Activated CD8-positive, alpha-beta memory T cell treated with anti-CD3 and anti-CD28 coated beads, Interleukin-2, amount 50 U/mL, for 48 hours (primary cell): Measurements from ENCODE around the gene TTC22.

ENCODE experiments used
- DNase-seq: peaks from one replicate; pipeline ENCODE4 v3.0.0-alpha.2; 2020

Gene TTC22

DNA sequence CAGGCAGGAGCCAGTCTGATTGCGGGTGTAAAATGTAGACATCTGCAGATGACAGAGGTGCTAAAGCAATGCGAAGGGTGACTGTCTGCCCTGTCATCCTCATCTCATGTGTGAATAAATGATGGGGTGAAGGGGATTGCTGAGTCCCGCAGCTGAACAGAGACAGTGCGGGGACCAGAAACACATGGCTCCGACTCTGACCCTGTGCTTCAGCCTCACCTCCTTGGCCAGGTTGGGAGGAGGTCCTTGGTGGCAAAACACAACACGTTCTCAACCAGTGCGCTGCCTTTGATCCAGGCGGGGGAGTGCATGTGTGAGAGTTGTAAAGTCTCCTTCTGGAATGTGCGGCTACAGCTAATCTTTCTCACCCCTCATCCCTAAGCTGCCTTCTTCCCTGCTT is 32.0 kb upstream of the TTC22 start:
- peak; percentile 18 for DNase-seq

DNA sequence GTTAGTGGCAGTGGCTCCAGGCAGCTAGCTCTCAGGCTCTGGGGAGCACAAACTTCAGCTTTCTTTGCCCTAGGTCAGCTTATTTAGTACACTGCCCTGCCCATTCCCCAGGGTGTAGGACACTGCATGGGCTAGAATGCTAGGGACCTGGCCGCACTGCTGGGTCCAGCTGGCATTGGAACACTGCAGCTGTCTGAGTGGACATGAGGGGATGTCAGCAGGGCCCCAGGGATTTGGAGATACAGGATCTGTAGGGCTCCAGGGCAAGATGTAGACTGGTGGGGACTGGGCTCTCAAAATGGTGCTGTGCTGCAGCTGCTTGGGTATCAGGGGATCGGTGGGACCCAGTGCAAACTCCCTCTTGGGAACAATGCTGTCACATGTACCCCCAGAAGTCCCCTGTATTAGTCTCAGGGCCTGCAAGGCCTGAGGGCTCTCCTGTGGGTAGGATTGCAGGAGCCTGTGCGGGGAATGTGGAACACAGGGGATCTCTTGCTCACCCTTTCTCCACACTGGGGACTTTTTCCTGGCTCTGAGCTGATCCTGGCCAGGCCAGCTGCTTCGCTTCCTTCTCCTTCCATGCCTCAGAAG is 25.2 kb upstream of the TTC22 start:
- peak; percentile 22 for DNase-seq

DNA sequence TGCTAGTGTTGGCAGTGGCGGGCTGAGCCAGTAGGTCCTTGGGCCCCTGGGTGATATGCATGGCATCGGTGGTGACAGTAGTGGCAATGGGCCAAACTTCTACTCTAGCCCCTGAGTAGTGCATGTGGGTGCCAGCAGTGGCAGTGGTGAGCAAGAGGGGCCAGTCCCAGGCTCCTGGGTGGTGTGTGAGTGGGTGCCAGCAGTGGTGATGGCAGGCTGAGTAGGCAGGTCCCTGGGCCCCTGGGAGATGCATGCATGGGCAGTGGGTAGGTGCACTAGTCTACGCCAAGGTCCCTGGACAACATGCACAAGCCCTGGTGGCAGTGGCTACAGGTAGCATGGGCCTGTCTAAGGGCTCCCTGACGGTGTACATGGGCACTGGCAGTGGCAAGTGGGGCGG is 24.6 kb upstream of the TTC22 start:
- peak; percentile 35 for DNase-seq

DNA sequence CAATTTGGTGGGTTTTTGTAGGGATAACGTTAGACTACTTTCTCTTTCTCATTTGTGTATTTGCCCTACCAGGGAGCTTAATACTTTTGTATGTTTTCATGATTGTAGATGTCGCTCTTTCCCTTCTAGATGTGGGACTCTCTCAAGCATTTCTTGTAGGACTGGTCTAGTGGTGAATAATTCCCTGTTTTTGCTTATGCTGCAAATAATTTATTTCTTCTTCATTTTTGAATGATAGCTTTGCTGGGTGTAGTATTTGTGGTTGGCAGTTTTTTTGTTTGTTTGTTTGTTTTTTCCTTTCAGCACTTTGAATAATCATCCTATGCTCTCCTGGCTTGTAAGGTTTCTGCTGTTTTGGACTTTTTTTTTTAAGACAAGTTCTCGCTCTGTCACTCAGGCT is 22.5 kb upstream of the TTC22 start:
- no peak for DNase-seq

DNA sequence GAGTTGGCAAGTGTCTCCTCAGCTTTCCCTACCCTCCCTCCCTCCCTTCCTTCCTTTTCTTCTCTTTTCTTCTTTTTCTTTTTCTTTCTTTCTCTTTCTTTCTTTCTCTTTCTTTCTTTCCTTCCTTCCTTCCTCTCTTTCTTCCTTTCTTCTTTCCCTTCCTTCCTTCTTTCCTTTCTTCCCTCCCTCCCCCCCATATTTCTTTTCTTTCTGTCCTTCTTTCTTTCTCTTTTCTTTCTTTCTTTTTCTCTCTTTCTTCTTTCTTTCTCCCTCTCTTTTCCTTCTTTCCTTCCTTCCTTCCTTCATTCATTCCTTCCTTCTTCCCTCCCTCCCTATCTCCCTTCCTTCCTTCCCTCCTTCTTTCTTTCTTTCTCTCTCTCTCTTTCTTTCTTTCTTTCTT is 18.6 kb upstream of the TTC22 start:
- DNase-seq = no peak

DNA sequence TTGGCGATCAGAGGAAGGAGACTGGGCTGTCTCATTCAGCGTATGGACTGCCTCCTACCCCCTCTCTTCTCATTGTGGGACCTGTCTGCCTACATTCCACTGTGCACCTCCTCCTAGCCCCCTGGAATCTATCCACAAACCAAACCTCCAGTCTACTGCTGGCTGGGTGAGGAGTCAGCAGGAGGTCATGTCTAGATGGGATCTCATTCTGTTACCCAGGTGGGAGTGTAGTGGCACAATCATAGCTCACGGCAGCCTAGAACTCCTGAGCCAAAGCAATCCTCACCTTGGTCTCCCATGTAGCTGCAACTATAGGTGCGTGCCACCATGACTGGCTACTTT is 18.0 kb upstream of the TTC22 start:
- no peak for DNase-seq

DNA sequence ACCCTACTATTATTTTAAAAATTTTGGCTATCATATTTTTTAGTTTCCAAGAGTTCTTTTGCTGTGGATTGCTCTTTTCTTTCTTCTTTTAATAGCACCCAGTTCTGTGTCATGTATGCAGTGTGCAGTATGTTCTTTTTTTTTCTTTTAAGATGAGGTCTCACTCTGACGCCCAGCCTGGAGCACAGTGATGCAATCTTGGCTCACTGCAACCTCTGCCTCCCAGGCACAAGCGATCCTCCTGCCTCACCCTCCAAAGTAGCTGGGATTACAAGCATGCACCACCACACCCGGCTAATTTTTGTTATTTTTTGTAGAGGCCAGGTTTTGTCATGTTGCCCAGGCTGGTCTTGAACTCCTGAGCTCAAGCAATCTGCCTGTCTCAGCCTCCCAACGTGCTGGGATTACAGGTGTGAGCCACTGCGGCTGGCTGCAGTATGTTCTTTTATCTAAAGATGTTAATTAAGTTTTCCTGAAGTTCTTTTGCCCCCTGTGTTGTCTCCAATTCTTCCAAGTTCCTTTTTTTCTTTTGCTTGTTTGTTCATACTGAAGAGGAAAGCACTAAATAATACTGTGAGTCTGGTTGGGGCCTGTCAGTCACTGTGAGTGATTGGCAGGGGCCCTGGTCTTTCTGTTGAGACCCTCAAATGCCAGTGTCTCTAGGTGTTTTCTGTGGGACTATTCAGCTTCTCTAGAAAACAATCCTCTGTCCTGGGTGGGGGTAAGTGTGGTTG is 17.5 kb upstream of the TTC22 start:
- DNase-seq = no peak

DNA sequence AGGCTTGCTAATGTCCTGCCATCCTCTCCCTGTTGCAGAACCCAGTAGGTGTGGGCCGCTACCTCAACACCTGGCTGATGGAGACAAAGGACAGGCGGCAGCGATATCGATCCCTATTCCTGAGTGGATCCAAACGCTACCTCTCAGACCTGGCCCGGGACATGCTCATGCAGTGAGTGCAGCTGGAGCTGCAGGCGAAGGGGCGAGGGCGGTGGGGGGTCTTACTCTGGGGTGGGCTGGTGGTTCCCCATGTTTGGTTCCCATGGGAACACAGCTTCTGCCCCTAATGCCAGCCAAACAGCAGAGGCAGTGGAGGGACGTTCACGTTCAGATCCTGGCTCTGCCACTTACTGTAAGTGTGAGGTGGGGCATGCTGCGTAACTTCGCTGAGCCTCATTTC is 15.8 kb upstream of the TTC22 start:
- DNase-seq = peak; percentile 34

DNA sequence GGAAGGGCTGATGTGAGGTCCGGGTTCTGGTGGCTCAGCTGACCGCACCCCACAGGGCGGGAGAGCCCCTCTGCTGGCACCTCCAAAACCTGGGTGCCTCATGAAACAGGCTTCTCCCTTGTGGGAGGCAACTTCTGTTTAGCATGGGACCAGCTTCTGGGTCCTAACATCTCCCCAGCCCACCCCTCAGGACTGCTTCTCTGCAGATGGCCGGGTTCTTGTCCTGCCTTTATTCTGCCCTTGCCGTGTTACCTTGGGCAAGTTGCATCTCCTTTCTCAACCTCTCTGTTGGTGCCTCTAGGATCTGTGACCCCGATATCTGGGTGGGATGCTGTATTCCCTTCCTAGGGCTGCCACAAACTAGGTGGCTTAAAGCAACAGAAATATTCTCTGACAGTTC is 15.0 kb upstream of the TTC22 start:
- DNase-seq = no peak

DNA sequence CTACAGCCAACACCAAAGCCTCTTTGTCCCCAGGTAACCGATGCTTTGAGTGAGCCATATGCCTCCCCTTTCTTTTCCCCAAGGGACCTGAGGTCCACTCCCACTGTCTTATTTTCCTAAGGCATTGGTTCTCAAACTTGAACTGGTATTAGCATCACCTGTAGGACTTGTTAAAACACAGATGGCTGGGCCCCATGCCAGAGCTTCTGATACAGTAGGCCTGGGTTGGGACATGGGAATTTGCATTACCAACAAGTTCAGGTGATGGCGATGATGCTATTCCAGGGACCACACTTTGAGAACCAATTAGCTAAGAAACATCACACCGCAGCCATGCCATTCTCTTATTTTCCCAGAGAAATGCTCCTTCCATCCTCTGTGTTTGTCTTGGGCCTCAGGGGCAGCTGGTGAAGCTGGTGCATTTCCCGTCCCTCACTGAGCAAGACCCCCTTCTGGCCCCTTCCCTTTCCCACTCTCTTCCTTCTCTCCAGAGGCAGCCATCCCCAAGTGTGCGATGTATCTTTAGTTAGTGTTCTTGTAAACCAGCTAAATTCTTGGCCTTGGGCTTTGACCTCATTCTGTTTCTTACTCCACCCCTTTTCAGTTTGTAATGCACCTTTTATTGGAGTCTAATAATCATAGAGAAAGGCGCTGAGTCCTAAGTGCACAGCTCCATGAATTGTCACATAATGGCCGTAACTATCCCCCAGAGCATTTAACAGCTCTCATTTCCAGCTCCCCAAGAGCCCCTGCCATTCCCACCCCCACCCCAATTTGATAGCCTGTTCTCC is 14.2 kb upstream of the TTC22 start:
- DNase-seq = peak; percentile 33

DNA sequence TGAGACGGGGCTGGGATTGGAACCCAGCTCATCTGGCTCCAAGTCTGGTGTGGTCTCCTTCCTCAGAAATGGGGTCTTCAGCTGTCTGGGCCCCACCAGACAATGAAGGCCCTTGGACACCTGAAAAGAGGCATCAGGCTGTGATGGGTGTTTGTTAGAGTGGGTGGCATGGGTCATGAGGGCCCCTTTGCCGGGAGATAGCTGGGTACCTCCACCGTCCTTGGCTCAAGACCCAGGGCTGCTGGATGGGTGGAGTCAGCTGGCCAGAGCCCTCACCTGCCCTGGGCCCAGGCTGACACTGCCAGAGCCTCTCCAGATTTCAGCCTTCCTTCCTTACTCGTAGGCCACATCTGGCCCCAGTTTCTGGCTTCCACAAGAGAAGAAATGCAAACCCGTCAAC is 13.4 kb upstream of the TTC22 start:
- peak; percentile 34 for DNase-seq

DNA sequence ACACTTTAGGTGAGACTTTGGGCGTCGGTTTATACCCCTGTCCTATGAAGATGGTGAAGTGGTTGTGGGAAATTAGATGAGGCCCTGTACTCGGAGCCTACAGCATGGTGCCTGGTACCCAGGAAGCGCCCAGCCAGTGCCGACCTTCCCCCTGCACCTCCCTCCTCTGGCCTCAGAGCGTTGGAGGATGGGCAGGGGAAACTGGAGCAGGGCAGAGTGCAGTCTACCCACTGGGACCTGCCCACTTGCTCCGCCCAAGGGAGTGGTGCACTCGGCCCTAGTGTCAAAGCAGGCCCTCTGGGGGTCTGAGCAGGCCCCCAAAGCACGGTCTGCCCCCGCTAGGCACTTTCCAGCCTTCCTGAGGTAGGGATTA is 13.0 kb upstream of the TTC22 start:
- peak; percentile 40 for DNase-seq

DNA sequence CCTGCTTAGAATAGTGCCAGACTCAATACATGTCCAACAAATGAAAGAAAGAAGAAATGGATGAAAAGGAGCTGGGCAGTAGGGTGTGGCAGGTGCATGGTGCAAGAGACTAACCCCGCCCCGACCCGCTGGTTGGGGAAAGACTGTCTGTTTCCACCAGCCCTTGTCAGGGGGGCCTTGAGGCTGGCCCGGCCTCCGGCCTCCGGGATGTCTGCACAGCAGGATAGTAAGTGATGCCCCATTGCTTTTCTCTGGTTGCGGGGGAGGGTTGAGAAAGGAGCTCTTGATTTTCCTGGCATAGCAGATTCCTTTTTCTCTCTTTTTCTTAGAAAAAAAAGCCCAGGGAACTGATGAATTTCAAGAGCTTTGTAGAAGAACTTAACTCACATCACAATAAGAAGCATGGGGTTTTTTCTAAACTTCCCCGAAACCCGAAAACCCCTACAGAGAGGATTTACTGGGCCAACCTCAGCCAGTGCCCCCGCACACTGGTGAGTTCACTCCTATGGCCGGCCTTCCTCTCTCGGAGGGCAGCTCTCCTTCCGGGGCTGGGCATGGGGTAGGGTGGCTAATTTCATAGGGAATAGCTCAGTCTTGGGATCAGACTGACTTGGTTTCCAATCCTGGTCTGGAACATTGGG is 12.5 kb upstream of the TTC22 start:
- DNase-seq = peak; percentile 30

DNA sequence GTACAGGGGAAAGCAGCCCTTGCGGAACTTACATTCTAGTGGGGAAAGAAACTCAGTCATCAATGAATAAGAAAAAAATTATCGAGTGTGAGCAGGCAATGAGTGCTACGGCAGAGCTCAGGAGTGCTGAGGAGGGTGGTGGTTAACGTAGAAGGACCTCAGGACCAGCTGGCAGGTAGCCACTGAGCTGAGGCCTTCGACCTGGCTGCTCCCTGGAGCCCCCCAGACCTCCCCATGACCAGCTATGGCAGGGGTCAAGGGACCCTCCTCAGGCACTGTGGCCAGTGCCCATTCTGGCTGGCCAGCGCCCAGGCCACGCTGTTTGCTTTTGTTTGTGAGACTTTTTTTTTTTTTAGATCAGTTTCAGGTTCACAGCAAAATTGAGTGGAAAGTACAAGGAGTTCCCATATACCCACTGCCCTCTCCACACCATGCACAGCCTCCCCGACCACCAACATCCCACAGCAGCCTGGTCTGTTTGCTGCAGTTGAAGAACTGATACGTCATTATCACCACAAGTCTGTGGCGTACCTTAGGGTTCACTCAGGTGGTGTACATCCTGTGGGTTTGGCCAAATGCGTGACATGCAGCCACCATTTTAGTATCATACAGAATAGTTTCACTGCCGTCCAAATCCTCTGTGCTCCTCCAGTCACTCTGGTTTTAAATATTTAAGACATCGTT is 11.8 kb upstream of the TTC22 start:
- DNase-seq = peak; percentile 39

DNA sequence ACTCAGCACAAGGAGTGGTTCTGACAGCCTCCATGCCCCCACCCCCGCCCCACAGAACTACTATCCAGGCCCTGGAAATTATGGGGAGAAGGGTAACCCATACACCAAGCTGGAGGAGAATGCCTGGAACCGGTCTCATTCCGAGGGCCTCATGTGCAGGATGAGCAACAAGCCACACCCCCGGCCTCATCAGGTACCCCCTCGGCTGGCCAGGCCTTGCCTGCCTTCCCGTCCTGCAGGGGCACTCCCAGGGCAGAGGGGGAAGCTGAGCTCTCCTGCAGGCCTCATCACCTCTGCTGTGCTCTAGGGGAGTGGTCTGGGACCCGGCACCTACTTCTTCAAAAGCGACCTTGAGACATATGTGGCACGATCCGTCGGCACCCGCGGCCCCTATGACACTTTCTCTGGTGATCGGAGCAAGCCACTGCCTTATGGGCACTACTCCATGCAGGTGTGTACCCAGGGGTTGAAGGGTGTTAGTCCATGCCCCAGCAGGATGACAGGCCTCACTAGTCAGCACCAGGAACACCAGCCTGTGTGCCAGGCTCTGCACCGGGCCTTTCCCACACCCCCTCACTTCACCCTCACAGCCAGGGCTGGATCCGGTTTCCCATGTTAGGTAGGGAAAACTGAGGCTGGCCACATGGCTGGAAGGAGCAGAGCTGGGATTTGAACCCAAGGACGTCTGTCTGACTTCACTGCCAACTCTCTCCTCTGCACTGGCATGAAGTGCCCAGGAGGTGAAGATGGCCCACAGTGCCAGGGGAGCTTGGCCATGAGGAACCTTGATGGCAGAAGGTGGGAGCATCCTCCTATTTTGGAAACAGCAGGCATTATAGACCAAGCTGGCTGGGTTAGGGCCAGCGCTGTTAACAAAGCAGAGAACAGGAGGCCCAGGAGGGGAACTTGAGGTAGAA is 10.9 kb upstream of the TTC22 start:
- DNase-seq = peak; percentile 43

DNA sequence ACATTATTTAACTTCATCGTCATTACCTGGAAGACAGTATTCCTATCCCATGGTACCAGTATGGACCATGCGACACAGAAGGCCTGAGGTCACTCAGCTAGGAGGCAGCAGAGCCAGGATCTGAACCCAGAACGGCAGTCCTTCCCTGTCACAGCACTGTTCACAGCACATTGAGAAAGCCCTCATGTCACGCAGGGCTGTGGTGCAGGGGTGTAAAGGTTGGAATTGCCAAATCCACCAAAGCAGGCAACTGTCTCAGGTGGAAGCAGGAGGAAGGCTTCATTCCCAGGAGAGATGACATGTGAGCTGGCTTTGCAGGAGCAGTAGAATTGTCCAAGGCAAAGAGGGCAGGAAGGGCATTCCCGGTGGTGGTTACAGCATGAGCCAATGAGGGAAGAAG is 9.9 kb upstream of the TTC22 start:
- DNase-seq = peak; percentile 32

DNA sequence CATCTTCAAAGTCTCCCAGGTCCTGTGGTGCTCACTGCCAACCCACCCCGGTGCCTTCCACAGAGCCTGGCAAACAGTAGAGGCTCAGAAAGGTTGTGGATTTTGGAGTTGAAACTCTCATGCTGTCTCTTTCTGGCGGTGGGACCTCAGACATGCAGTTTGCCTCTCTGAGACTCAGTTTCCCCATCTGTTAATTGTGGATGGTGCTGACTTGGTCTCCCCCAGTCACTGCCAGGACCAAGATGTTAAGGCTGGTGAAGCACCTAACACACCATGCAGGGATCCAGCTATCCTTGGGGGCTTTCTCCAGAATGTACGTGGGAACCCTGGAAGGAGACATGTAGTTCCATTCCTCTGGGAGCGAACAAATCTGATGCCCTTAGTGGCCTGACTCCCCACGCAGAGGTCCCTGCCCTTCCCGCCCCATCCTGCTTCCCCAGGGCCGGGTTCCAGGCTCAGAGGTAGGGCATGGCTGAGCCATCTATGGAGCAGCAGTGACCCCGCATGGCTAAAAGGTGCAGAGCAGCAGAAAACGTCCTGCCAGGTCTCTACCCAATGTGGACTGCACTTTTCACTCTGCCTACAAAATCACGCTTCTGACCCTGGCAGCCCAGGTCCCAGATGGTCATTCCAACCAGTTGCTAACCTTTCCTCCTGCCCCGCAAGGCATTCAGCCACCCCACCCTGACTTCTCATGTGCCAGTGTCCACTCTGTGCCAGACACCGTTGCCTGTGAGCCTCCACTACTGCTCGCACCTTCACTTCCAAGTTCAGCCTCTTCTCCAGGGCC is 9.2 kb upstream of the TTC22 start:
- DNase-seq = peak; percentile 85

DNA sequence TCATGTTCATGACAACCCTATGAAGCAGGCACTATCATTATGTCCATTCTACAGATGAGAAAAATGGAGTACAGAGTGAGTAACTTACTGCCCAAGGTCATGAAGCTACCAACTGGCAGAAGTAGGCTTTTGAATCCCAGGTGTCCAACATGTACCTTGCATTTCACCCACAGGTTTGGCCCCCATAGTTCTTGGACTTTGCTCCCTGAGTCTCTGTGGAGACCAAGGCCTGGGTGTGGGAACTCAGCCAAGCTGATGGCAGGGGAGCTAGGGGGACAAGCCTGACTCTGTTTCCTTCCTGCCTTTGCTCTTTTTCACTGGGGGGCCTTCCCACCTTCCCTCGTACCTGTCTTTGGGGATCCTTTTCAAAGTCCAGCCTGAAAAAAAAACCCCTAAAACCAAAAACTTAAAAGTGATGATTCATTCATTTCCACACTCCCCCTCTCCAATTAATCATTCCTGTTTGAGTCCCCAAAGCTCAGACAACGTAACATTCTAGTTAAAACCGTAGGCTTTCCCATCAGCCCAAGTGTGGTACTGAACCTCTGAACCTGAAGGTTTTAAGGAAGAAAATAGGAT is 8.5 kb upstream of the TTC22 start:
- peak; percentile 49 for DNase-seq

DNA sequence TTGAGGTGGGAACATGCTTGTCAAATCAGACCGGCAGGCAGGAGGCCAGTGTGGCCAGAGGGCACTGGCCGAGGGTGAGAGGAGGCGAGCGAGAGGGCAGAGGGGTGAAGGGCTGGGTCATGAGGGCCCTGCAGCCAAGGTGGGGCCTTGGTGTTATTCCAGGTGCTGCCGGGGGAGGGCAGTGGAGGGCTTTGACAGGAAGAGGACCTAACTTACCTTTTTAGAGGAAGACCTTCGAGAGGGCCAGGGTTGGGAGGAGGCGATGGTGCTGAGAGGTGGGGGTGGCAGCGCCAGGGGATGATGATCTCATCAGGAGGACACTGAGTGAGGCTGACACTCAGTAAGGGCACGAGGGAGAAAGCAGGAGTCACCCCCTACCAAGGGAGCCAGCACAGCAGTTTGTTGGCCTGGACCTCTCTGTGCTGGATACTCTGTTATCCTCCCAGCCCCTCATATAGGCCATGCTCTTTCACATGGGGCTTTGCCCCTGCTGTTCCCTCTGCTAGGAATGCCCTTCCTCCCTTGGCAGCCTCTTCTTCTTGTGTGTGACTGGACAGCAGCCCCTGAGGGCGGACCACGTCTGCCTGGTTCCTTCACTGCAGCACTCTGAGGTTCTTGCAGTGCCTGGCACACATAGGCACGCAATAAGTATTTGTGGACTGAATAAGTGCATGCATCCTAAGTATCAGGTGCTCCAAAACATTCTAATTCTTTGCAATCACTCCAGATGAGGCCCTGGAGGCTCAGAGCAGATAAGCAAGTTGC is 7.5 kb upstream of the TTC22 start:
- peak; percentile 49 for DNase-seq

DNA sequence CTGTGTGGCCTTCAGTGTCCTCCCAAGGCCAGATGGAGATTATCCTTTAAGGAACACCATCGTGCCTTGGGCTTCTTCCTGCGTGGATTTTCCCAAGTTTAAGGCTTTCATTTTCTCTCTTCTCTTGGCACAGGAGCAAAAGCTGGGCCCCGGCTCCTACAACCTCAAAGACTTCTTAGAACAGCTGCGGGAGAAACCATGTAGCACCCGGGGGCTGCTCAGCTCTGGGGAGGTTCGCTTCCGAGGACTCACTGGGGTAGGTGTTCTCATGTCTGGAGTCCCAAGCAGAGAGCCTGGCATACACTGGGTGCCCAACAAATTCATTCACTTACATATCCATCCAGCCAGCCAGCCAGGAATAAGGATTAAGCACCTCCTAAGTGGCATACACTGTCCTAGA is 6.6 kb upstream of the TTC22 start:
- DNase-seq = peak; percentile 39
